H9 (cell line): ENCODE measurements around the gene TMEM184A. TPM values are rescaled to one million over a fixed set of nuclear protein-coding genes. Genes with fewer than 3 reads are reported as not detected.
"Not testable (repeated sequence)": the region's sequence is repeated elsewhere in the genome, so short reads cannot be mapped to it uniquely, and the experiment has no call there.

Experiments
- DNase-seq: peaks from one replicate; pipeline ENCODE4 v3.0.0-alpha.2; 2017
- H2AFZ ChIP-seq: one replicate; pipeline ENCODE4 v1.6.1; 2013; ENCODE audit warnings: mild to moderate bottlenecking, low read length, control low read depth, moderate library complexity
- H2AK5ac ChIP-seq: 2 replicates; pipeline ENCODE4 v1.6.1; 2013; ENCODE audit warnings: low read length, control low read depth, mixed read lengths; ENCODE audit not compliant: insufficient read length
- H2BK120ac ChIP-seq: one replicate; pipeline ENCODE4 v1.6.1; 2013; ENCODE audit warnings: low read depth, mild to moderate bottlenecking, low read length, control low read depth, inconsistent platforms; ENCODE audit not compliant: poor library complexity, severe bottlenecking
- H2BK12ac ChIP-seq: 2 replicates; pipeline ENCODE4 v1.6.1; 2013; ENCODE audit warnings: low read length, control low read depth, mixed read lengths, low read depth; ENCODE audit not compliant: insufficient read length
- H2BK15ac ChIP-seq: 2 replicates; pipeline ENCODE4 v1.6.1; 2013; ENCODE audit warnings: low read depth, low read length, control low read depth
- H2BK20ac ChIP-seq: one replicate; pipeline ENCODE4 v1.6.1; 2013; ENCODE audit warnings: low read depth, mild to moderate bottlenecking, low read length, control low read depth, inconsistent platforms; ENCODE audit not compliant: poor library complexity, severe bottlenecking
- H2BK5ac ChIP-seq: 2 replicates; pipeline ENCODE4 v1.6.1; 2013; ENCODE audit warnings: low read length, control low read depth, mixed read lengths; ENCODE audit not compliant: insufficient read length
- H3K14ac ChIP-seq: 2 replicates; pipeline ENCODE4 v1.6.1; 2013; ENCODE audit warnings: low read length, control low read depth; ENCODE audit not compliant: insufficient read depth
- H3K18ac ChIP-seq: 2 replicates; pipeline ENCODE4 v1.6.1; 2013; ENCODE audit warnings: low read depth, mild to moderate bottlenecking, mixed read lengths, low read length, control low read depth; ENCODE audit not compliant: insufficient read length
- H3K23ac ChIP-seq: 2 replicates; pipeline ENCODE4 v1.6.1; 2013; ENCODE audit warnings: low read length, control low read depth, mixed read lengths, low read depth; ENCODE audit not compliant: insufficient read length
- H3K23me2 ChIP-seq: 2 replicates; pipeline ENCODE4 v1.6.1; 2013; ENCODE audit warnings: low read depth, mild to moderate bottlenecking, mixed read lengths, low read length, control low read depth; ENCODE audit not compliant: insufficient read length, poor library complexity, severe bottlenecking
- H3K27ac ChIP-seq: 2 replicates; pipeline ENCODE4 v1.5.1; 2013; ENCODE audit warnings: low read length, control low read depth, mixed read lengths, low read depth; ENCODE audit not compliant: insufficient read length
- H3K27me3 ChIP-seq: 2 replicates; pipeline ENCODE4 v1.6.1; 2013; ENCODE audit warnings: low read length, control low read depth, inconsistent platforms; ENCODE audit not compliant: insufficient read depth
- H3K4ac ChIP-seq: 2 replicates; pipeline ENCODE4 v1.6.1; 2013; ENCODE audit warnings: low read depth, mild to moderate bottlenecking, control low read depth, inconsistent platforms, low read length, moderate library complexity
- H3K4me1 ChIP-seq: 2 replicates; pipeline ENCODE4 v1.6.1; 2013; ENCODE audit warnings: low read length, control low read depth, inconsistent platforms; ENCODE audit not compliant: insufficient read depth
- H3K4me2 ChIP-seq: 2 replicates; pipeline ENCODE4 v1.6.1; 2013; ENCODE audit warnings: low read length, control low read depth, mixed read lengths; ENCODE audit not compliant: insufficient read length, insufficient read depth
- H3K56ac ChIP-seq: 2 replicates; pipeline ENCODE4 v1.6.1; 2013; ENCODE audit warnings: low read depth, mild to moderate bottlenecking, mixed read lengths, low read length, control low read depth; ENCODE audit not compliant: insufficient read length
- H3K79me1 ChIP-seq: 2 replicates; pipeline ENCODE4 v1.6.1; 2013; ENCODE audit warnings: low read depth, mild to moderate bottlenecking, moderate library complexity, low read length, control low read depth, inconsistent platforms; ENCODE audit not compliant: insufficient read depth, poor library complexity, severe bottlenecking
- H3K79me2 ChIP-seq: 2 replicates; pipeline ENCODE4 v1.6.1; 2013; ENCODE audit warnings: low read length, control low read depth, inconsistent platforms; ENCODE audit not compliant: insufficient read depth
- H3K9ac ChIP-seq: 2 replicates; pipeline ENCODE4 v1.6.1; 2013; ENCODE audit warnings: low read length, control low read depth, mixed read lengths; ENCODE audit not compliant: insufficient read length; ENCODE audit errors: extremely low read depth
- H3K9me3 ChIP-seq: one replicate; pipeline ENCODE4 v1.6.1; 2013; ENCODE audit warnings: low read depth, low read length, inconsistent platforms; ENCODE audit not compliant: control insufficient read depth
- H3T11ph ChIP-seq: one replicate; pipeline ENCODE4 v1.6.1; 2013; ENCODE audit warnings: mild to moderate bottlenecking, low read length, control low read depth, inconsistent platforms
- H4K20me1 ChIP-seq: one replicate; pipeline ENCODE4 v1.6.1; 2013; ENCODE audit not compliant: control insufficient read depth, insufficient read length, insufficient read depth
- H4K5ac ChIP-seq: 2 replicates; pipeline ENCODE4 v1.6.1; 2013; ENCODE audit warnings: low read depth, mild to moderate bottlenecking, mixed read lengths, low read length, control low read depth; ENCODE audit not compliant: insufficient read length
- H4K8ac ChIP-seq: replicated peaks from 2 replicates; pipeline ENCODE4 v1.6.1; 2013; ENCODE audit warnings: low read length, control low read depth, mixed read lengths, low read depth; ENCODE audit not compliant: insufficient read length
- H4K91ac ChIP-seq: 2 replicates; pipeline ENCODE4 v1.6.1; 2013; ENCODE audit warnings: low read depth, mild to moderate bottlenecking, moderate library complexity, mixed read lengths, low read length, control low read depth; ENCODE audit not compliant: insufficient read length
- H3K27ac Mint-ChIP-seq, 3 experiments: 2 replicates in 2 of 3; 3 replicates in 1 of 3; pipeline ENCODE4 v1.8.0; 2020 to 2021; ENCODE audit warnings: mixed read lengths in 3 of 3, mild to moderate bottlenecking in 1 of 3, moderate library complexity in 1 of 3
- H3K27me3 Mint-ChIP-seq: 2 replicates; pipeline ENCODE4 v1.8.0; 2021; ENCODE audit warnings: low read depth, mild to moderate bottlenecking, moderate library complexity, mixed read lengths
- H3K36me3 Mint-ChIP-seq, 3 experiments: 2 replicates in 2 of 3; 3 replicates in 1 of 3; pipeline ENCODE4 v1.8.0; 2020 to 2021; ENCODE audit warnings: low read depth in 3 of 3, mixed read lengths in 3 of 3; ENCODE audit not compliant: insufficient read depth in 1 of 3
- H3K4me1 Mint-ChIP-seq, 2 experiments: 2 replicates each; pipeline ENCODE4 v1.8.0; 2020; ENCODE audit warnings: mixed read lengths in 2 of 2
- H3K4me3 Mint-ChIP-seq, 2 experiments: 2 replicates in 1 of 2; 3 replicates in 1 of 2; pipeline ENCODE4 v1.8.0; 2020 to 2021; ENCODE audit warnings: mild to moderate bottlenecking in 2 of 2, mixed read lengths in 2 of 2, moderate library complexity in 1 of 2
- H3K9me3 Mint-ChIP-seq, 2 experiments: 2 replicates in 1 of 2; 3 replicates in 1 of 2; pipeline ENCODE4 v1.8.0; 2020; ENCODE audit warnings: mild to moderate bottlenecking in 2 of 2, mixed read lengths in 2 of 2, moderate library complexity in 1 of 2
- CTCF ChIP-seq: fragments of 200-600 bp; sonication (generic); conservative IDR thresholded peaks from 3 replicates; pipeline ENCODE4 v1.8.0; 2021; ENCODE audit warnings: antibody characterized with exemption, mild to moderate bottlenecking
- WGBS: extraction: QIAGEN DNeasy Blood & Tissue Kit; methylation state at CpG from one replicate; pipeline ENCODE4 v1.1.7; 2013; ENCODE audit warnings: missing lambda C conversion rate, low lambda C conversion rate, mixed read lengths; ENCODE audit not compliant: insufficient read length; ENCODE audit errors: extremely low coverage; 5-methylcytosine and 5-hydroxymethylcytosine counted together
- total RNA-seq: library from RNA; stranded (reverse); gene quantifications from 2 replicates; pipeline ENCODE4 v1.2.1, GENCODE V29; 2021

The TMEM184A gene
- total RNA-seq, 1 experiment from 2014 or later: 1.3 TPM

DNA sequence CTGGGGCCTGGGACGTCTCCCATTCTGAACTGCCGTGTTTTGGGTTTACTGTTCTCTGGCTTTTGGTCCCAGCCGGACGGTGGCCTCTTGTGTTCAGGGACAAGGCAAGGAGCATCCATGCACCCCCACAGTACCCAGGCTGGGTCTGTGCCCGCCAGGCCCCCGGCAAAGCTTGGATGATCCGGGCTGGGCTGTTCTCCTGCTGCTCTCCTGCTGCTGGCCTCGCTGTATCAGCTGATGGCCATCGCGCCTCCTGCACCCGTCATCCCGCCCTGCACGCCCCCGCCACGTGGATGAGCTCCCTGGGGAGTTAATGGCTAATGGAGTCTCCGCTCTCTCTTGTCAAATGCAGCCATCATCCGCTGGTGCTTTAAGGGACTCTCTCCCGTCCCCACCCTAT lies 28.7 kb upstream of the TMEM184A start:
- no peaks in the 10 kb centered on the region for H3K23me2 ChIP-seq
- no peaks in the 10 kb centered on the region for H4K20me1 ChIP-seq
- no peak overlapping the region for H2AK5ac ChIP-seq
- no peak overlapping the region for H3K9ac ChIP-seq
- no peaks in the 10 kb centered on the region for H3K27me3 ChIP-seq
- Mint-ChIP-seq H3K27me3 (peaks cover 3% of the 10 kb centered on the region), H3K27ac (peak overlapping the region in 1 of 3 experiments; percentile 61; a peak in 2 of 7 replicates), H3K36me3 (peaks cover 2 to 16% (median 3%) of the 10 kb centered on the region in 3 experiments; a peak in 6 of 7 replicates), H3K4me1 (peaks cover 14 to 18% of the 10 kb centered on the region in 2 experiments), H3K9me3 (peaks cover 10% of the 10 kb centered on the region in 2 experiments; a peak in 4 of 5 replicates), H3K4me3 (no peak overlapping the region)
- H3K9me3 ChIP-seq: no peaks in the 10 kb centered on the region
- no CpG with 5 or more reads among the region's 18 CpGs for WGBS
- no peaks in the 10 kb centered on the region for H3K79me2 ChIP-seq
- H3K18ac ChIP-seq: no peak overlapping the region
- H4K8ac ChIP-seq: no peak overlapping the region
- H3K4me1 ChIP-seq: peaks cover 3% of the 10 kb centered on the region; the same call in 1 of the 2 replicates
- no peak overlapping the region for H2BK12ac ChIP-seq
- H4K5ac ChIP-seq: no peak overlapping the region
- peak overlapping the region; percentile 9 for H4K91ac ChIP-seq
- no peak overlapping the region for H2BK5ac ChIP-seq
- no peak overlapping the region for H3T11ph ChIP-seq
- no peaks in the 10 kb centered on the region for H3K79me1 ChIP-seq
- no peak for TF ChIP-seq CTCF
- no peak for DNase-seq
- no peak overlapping the region for H2BK120ac ChIP-seq
- H2BK20ac ChIP-seq: no peak overlapping the region
- H2AFZ ChIP-seq: no peak overlapping the region
- H3K23ac ChIP-seq: no peak overlapping the region
- no peak overlapping the region for H3K4ac ChIP-seq
- no peak overlapping the region for H3K27ac ChIP-seq
- no peak overlapping the region for H3K14ac ChIP-seq
- H3K56ac ChIP-seq: no peak overlapping the region
- no peak overlapping the region for H2BK15ac ChIP-seq
- no peak overlapping the region for H3K4me2 ChIP-seq

GRCh38 chr7:1583241-1583930 lies 27.4 kb upstream of the TMEM184A start:
- H4K91ac ChIP-seq, H3K27me3 Mint-ChIP-seq, H3K36me3 Mint-ChIP-seq, H3K27me3 ChIP-seq, H3K4me1 ChIP-seq, H3K14ac ChIP-seq, H2AK5ac ChIP-seq, H3K23ac ChIP-seq, H3T11ph ChIP-seq, H3K23me2 ChIP-seq, H4K5ac ChIP-seq, H4K8ac ChIP-seq, H2BK15ac ChIP-seq, H3K79me1 ChIP-seq, DNase-seq, H3K9ac ChIP-seq, H3K9me3 Mint-ChIP-seq, H3K56ac ChIP-seq, H2BK20ac ChIP-seq, H3K27ac ChIP-seq, H3K9me3 ChIP-seq, H2AFZ ChIP-seq, H2BK5ac ChIP-seq, H3K79me2 ChIP-seq, H3K4me3 Mint-ChIP-seq, H2BK120ac ChIP-seq, H3K18ac ChIP-seq, H2BK12ac ChIP-seq, H4K20me1 ChIP-seq, H3K4ac ChIP-seq, H3K4me2 ChIP-seq: not testable (repeated sequence)
- H3K27ac Mint-ChIP-seq: peak overlapping the region in 1 of 3 experiments; percentile 72; a peak in 1 of 7 replicates
- peaks cover 22 to 26% of the 10 kb centered on the region in 2 experiments for H3K4me1 Mint-ChIP-seq
- WGBS: no CpG with 5 or more reads among the region's 19 CpGs
